SJSA1 (cell line): ENCODE results near the gene DAAM2. TPM values are rescaled to one million over a fixed set of nuclear protein-coding genes. Genes with fewer than 3 reads are reported as not detected.

Experiments used
- total RNA-seq: library from RNA; depleted of rRNA; stranded (reverse); fragments of >200 nt; shearing (Covaris generic); gene quantifications from 2 replicates; pipeline ENCODE4 v1.2.3, GENCODE V29; 2014; rRNA removed

The DAAM2 gene
- total RNA-seq, 1 experiment from 2014 or later = 0.29 TPM

Other genes starting within 250 kb of the DAAM2 start
- not detected in 2 replicates for gene KIF6, start 67.0 kb upstream of the DAAM2 start, total RNA-seq
- gene MOCS1, start 142.1 kb downstream of the DAAM2 start, total RNA-seq = 7.7 and 13.7 TPM in 2 replicates